Activated T-cell treated with anti-CD3 and anti-CD28 coated beads, Interleukin-2, amount 50 U/mL, for 1 hour (primary cell): ENCODE data around the gene PASK.

Source experiments
- DNase-seq: peaks from one replicate; pipeline ENCODE4 v3.0.0-alpha.2; 2020

The PASK gene

GRCh38 chr2:241142593-241142992 lies 6.7 kb downstream of the PASK start:
- DNase-seq = no peak

- DNase-seq = no peak
Measured at GRCh38 chr2:241142063-241142462, 7.2 kb downstream of the PASK start.

GRCh38 chr2:241141214-241141770 lies 8.0 kb downstream of the PASK start:
- DNase-seq = no peak

DNA sequence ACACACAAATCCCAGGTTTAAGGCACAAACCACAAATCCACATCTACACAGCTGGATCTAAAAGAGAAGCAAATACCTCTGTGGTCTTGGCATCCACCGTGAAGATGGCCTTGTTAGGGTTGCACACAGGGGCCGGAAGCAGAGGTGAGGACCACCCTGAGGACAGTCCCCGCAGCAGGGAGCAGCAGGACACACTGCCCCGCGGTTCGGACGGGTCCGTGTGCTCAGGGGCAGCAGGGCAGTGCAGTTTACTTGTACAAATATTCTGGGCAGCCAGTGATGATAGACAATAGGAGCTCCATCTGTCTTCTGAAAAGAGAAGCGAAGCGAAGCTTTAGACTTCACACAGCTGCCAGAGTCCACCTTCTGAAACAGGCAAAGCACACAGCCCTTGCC lies 8.8 kb downstream of the PASK start:
- no peak for DNase-seq

DNA sequence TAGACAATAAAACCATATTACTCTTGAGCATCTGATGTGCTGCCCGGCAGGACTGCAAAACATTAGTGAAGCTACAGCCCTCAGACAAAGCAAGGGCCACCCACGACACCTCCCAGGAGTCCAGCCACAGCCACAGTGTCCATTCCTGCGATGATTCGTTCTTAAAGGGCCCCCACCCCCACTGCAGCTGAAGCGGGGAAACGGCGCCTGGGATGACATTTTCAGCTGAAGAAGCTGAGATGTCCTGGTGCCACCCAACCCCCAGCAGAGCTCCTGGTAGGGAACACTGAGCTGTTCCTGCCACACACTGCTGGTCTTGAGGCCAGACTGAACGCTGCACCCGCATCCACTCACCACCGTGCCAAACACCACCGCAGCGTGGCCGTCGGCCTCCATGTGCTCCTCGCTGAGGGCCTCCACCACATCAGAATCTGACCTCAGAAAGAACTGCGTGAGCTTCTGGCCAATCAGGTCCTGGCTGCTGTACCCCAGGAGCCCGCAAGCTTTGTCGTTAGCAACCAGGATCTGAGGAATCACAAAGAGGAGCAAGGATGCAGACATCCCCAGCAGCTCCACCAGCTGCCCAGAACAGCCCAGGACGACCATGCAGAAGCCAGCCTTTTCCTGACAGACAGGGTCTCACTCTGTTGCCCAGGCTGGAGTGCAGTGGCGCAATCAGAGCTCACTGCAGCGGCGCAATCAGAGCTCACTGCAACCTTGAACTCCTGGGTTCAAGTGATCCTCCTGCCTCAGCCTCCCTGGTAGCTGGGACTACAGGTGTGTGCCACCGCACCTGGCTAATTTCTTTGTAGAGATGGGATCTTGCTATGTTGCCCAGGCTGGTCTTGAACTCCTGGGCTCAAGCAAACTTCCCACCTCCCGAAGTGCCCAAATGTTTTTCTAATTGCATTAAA lies 9.5 kb downstream of the PASK start:
- DNase-seq = no peak

DNA sequence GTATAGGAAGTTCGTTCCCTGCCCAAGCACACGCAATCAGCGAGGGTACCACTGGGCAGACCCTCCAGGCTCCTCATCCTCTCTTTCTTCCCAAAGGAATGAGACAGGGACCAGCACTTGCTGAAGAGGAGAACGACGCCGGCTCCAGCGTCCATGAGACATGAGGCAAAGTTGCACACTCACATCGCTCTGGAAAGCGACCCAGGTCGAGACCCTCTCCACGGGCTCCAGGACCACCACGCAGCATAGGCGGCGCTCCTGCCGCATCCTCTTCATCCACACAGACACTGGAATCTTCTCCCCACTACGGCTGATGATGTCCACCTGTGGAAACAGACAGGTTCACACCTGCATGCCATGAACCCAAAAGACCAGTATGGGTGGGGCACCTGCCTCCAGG lies 10.8 kb downstream of the PASK start:
- DNase-seq = no peak

DNA sequence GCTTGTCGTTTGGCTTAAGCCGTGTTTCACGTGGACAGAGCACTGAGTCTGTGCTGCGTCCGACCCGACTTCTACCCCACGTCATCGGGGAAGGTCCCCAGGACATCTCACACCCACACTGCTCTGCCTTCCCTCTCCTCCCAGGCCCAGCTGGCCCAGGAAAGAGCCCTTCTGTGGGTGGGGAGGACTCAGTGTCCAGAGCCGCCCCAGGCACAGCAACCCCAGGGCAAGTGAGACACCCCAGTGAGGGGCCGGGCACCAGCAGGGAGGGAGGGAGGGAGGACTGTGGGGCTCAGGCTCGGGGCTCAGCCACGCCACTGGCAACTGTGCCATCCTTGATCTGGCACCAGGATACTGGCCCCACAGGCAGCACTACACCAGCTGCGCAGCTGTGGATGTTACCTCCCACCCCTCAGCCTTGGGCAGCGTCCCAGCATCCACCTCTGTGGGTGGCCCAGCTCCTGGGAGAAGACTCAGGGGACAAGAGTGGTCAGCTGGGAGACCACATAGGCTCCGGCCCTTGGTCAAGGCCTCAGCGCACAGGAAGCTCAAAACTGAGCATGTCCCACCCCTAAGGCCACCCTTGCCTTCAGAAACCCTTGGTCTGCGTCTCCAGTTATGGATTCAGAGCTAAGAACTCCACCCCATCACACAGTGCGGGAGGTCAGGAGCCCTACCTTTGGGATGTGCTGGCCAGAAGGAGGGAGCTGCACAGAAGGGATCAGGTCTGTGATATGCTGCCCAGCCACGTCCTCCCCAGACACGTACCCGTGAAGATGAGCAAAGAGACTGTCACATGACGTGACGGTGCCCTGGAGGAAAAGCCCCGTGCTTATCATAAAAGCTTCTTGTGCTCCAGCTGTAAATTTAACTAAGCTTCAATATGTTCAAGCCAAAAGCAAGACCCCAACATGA lies 11.7 kb downstream of the PASK start:
- DNase-seq = no peak

GRCh38 chr2:241136661-241137260 lies 12.5 kb downstream of the PASK start:
- DNase-seq = no peak

GRCh38 chr2:241136191-241136590 lies 13.1 kb downstream of the PASK start:
- no peak for DNase-seq

DNA sequence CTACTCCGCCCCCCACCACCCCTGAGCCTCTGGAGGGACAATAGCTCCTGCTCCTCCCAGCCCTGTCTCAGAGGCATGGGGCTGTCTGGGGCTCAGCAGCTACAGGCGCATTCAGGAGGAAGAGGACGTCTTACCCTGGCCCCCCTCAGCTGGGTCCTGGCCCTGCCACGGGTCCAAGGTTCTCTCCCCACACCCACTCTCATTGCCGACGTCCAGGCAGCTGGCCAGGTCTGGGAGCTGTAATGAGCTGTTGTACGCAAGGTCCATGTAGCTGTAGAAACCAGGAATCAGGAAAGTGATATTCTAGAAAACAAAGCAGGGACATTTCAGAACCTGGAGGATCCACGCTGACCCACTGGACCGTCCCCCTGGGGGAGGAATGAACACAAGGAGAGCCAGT lies 13.5 kb downstream of the PASK start:
- no peak for DNase-seq

GRCh38 chr2:241134711-241135110 lies 14.6 kb downstream of the PASK start:
- DNase-seq = no peak

GRCh38 chr2:241133436-241133820 lies 15.8 kb downstream of the PASK start:
- no peak for DNase-seq

- DNase-seq = no peak
Measured at GRCh38 chr2:241132538-241133435, 16.5 kb downstream of the PASK start.

DNA sequence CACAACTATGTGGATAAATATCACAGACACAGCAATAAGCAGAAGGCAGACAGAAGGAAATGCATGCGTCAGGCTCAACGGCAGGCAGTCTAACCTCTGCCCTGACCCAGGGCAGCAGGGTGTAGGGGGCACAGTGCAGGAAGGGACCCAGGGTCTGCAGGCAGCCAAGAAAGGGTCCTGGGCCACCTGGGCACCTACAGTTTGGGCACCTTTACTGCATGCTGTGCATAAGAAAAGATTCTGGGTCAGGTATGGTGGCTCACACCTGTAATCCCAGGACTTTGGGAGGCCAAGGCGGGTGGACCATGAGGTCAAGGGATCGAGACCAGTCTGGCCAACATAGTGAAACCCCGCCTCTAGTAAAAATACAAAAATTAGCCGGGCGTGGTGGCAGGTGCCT lies 17.7 kb downstream of the PASK start:
- DNase-seq = no peak

DNA sequence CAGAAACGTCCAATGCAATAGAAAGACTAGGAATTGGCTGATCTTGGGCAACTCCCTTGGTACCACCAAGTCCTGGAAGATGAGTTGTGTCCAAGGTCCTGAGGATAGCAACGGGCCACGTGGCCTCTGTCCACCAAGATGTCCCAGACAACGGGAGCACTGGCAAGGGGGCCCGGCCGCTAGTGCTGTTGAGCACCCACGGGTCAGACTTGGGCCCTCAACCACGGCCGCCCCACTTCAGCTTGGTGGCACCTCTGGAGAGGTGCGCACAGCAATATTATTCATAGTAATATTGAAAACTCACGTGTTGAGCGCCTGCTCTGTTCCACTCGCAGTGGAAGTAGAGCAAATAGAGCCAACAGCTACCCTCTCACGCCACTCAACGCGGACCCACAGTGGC lies 19.0 kb downstream of the PASK start:
- no peak for DNase-seq

- peak; percentile 10 for DNase-seq
Measured at GRCh38 chr2:241129086-241129871, 20.0 kb downstream of the PASK start.

GRCh38 chr2:241128266-241128665 lies 21.0 kb downstream of the PASK start:
- DNase-seq = no peak

- peak; percentile 15 for DNase-seq
Measured at GRCh38 chr2:241126771-241127202, 22.5 kb downstream of the PASK start.

DNA sequence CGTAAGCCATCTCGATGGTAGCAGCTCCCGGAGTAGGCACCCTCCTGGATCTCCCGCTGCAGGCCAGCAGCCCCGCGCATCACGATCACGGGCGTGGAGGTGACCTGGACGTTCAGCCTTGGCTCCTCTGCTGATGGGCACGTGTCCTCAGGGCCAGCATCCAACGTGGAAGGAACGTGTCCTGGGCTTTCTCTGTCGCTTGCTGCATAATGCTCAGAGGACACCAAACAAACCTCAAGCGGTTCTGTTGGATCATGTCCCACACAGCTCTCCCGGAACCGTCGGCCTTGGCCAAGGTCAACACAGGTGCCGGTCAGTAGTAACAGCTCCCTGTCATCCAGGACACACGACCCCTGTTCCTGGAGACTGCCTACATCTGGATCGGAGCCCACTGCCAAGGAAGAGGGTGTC lies 23.1 kb downstream of the PASK start:
- DNase-seq = peak; percentile 15

DNA sequence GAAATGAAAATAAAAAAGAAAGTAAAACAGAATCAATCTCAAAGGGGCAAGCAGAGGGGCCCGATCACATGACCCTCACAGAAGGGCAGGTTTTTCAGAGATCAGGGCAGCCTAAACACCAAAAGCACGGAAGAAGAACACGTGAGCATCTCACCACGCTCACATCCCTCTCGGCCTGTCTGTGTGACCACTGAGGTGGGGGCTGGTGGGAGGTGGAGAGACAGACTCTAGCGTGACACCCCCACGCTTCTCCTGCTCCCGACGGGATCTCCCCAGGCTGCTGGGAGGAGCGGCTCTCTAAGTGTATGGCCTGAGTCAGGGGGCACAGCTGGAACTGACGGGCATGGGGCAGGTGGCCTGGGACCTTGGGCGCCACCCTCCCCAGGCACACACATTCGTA lies 23.6 kb downstream of the PASK start:
- DNase-seq = peak; percentile 6
